Islet of Langerhans (tissue), 1 donor: ENCODE results near the gene LLGL2.

ENCODE experiments used
- FAIRE-seq: peaks from one replicate; lab custom pipeline; 2011; peaks lifted over from hg19 to GRCh38; lab: Jason Lieb, UNC

LLGL2 gene

DNA sequence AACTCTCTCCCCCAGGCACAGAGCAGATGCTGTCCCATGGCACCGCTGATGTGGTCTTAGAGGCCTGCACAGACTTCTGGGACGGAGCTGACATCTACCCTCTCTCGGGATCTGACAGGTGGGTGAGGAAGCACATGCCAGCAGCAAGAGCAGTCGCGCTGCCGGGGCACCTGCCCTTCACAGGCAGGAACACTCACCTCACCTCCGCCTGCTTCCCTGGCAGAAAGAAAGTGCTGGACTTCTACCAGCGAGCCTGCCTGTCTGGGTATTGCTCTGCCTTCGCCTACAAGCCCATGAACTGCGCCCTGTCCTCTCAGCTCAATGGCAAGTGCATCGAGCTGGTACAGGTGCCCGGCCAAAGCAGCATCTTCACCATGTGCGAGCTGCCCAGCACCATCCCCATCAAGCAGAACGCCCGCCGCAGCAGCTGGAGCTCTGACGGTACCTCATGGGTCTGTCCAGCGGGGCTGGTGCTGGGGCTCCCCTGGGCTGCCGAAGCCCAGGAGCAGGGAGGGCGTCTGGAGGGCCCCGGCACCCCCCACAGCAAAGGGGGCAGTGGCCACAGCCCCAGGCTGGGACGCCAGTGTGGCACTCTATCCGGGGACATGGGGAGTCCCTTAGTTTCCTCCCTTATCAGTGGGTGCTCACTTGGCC, 31.9 kb upstream of the LLGL2 start:
- FAIRE-seq, result no peak

DNA sequence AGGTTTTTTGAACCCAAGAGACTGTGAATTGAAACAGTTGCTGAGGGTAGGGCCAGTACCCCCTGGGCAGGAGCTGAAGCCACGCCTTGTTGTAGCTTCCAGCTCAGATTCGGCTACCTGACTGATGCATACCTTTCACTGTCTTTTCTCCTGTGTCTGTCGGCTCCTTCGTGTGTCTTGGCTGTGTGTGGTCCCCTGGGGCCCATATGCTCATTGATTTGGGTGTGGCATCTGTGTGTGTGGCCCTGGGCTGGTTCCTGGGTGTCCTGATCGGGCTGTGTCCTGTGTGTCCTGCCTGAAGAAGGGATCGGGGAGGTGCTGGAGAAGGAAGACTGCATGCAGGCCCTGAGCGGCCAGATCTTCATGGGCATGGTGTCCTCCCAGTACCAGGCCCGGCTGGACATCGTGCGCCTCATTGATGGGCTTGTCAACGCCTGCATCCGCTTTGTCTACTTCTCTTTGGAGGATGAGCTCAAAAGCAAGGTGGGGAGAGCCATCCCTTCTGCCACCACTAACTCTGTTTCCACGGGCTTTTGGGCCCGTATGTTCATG, 31.1 kb upstream of the LLGL2 start:
- no peak for FAIRE-seq

DNA sequence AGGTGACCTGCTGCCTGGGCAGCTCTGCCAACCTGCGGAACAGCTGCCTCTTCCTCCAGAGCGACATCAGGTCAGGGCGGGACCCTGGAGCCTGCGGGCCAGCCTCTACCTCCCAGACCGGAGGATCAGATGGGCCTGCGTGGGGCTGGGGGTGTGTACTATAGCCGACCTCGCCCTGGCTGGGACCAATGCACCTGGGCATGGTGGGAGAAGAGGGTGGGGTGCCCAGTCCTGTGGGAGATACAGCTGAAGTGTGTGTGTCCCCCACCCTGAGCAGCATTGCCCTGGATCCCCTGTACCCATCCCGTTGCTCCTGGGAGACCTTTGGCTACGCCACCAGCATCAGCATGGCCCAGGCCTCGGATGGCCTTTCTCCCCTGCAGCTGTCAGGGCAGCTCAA, 29.5 kb upstream of the LLGL2 start:
- no peak for FAIRE-seq

DNA sequence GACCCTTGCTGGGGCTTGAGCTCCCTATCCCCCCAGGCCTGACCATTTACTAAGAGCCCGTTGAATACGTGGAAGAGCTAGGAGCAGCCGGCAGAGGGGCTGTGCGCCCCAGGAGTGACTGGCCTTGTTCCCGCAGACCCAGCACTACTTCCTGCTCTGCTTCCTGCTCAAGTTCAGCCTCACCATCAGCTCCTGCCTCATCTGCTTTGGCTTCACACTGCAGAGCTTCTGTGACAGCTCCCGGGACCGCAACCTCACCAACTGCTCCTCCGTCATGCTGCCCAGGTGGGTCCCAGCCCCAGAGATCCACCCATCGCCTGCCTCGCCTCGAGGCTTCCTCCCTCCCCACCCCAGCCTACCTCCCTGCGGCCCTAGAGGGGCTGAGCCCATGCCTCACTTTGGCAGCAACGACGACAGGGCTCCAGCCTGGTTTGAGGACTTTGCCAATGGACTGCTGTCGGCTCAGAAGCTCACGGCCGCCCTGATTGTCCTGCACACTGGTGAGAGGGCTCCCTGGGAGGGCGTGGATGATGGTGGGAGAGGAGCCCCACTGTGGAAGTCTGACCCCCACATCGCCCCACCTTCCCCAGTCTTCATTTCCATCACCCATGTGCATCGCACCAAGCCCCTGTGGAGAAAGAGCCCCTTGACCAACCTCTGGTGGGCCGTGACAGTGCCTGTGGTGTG, 27.3 kb upstream of the LLGL2 start:
- no peak for FAIRE-seq

DNA sequence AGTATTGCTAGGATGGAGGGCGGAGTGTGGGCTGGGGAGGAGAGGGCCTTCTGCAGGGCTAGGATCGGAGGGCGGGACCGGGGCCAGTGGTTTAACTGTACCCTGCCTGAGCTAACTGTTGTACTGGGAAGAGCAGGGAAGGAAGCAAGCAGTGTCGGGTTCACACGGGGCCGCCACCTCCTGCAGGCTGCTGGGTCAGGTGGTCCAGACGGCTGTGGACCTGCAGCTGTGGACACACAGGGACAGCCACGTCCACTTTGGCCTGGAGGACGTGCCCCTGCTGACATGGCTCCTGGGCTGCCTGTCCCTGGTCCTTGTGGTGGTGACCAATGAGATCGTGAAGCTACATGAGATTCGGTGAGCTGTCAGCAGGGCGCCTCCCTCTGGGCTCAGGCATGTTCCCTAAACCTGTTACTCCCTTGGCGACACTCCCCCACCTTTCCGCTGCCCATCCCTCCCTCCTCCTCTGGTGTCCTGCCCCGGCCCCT, 26.7 kb upstream of the LLGL2 start:
- no peak for FAIRE-seq

DNA sequence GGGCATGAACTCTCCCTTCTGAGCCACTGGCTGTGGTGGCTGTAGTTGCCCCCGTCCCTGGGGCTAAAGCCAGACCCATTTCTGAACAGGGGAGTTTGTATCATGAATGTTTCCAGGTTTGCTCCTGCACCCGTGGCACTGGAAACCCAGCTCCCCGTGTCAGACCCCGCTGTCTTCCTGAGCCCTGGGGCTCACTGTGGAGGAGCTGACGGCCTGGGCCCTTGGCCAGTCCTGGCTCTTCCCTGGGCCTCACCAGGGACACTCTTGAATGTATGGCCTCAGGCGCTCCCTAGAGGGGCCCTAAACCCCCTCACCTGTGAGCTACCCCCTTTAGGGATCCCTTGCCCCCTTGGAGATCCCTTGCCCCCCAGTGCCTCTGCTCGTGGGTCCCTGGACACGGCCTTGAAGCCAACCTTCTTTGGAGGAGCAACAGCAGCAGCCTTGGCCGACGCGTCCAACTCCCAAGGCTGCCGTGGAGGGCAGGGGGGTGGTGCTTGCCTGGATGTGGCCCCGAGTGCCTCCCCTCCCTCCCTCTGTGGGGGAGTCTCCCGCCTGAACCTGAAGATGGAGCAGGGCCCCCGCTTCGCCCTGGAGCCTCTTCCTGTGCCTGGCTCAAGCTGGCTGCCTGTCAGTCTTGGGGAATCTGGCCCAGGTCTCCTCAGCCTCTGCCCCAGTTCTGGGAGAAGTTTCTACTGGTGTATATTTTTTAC, 26.0 kb upstream of the LLGL2 start:
- no peak for FAIRE-seq

DNA sequence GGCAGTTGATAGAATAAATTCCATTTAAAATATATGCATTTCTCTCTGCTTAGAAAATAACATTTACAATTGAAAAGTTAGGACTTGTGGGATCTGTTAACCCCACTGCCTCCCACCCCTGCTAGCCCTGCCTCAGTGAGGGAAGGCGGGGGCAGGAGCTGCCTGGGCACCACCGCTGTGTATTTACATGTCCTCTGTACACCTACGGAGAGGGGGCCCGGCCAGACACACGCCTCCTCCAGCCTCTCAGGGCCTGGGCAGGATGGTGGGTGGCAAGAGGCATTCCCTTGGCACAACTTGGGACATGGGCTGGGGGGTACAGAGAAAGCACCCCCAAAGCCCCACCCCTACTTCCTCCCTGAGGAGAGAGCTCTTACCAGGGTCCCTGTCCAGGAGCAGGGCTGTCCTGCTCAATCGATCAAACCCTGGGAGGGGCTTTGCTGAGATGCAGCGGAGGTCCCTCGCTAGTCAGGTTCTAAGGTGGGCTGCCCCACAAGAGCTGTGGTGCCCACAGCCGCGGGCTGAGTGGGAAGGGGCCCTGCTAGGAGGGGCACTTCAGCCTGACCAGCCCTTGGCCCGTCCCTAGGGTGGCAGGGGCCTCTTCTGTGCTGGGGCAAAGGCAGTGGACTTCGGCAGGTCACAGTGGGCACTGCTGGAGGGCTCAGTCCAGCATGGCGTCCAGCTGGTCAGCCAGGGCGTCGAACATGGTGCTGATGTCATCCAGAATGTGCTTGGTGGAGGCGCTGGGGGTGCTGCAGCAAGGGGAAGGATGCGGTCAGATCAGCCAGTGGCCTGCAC, 24.9 kb upstream of the LLGL2 start:
- no peak for FAIRE-seq

DNA sequence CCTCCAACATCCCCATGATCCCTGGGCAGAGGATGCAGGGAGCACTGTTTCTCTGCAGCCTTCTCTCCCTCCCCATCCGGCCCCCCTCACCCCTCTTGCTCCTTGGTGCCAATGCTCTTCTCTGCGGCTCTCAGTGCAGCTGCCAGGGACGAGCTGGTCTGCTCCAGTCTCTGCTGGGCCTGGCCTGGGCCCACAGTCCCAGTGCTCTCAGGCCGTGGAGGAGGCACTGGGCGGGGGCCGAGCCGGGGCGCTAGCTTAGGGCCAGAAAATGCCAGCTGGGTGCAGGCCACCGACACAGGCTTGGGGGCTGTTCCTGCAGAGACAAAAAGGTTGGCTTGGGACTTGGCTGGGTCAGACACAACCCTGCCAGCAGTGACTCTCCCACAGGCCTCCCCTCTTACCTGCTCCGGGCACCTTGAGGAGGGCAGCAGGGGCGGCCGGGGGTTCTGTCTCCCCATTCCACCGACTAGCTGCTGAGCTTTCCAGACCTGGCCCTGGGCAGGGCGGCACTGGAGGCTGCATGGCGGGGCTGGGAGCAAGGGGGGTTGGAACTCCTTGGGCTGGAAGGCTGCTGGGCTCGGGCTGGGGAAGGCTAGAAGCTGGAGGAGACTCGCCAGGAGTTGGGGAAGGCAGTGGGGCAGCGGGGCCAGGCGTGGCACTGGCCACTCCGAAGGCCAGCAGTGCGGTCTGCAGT, 24.0 kb upstream of the LLGL2 start:
- FAIRE-seq, result no peak

DNA sequence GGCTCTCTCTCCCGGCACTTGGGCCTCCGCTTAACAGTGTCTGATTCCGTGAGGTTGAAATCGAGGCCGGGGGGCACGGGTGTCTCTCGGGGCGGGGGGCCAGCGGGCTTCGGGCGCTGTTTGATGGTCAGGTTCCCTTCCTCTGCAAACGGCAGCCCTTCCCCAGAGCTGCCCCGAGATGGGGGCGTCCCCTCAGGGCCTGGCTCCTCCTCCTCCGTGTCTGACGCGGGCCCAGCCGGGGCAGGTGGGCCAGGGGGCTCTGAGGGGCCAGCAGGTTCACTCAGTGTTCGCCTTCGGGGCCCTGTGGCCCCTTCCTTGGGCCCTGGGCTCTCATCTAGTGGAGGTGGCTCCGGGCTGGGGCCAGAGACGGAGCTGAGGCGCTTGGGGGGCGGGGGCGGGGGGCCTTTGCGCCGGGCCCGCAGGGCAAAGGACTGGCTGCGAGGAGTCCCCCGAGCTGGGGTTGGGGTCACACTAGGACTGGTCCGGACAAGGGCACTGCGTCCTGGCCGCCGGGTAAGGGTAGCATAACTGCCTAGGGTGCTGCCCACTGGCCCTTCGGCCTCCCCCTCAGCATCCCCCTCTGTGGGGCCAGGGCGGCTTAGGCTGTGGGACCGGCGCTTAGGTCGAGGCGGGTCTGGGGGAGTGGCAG, 23.3 kb upstream of the LLGL2 start:
- no peak for FAIRE-seq

DNA sequence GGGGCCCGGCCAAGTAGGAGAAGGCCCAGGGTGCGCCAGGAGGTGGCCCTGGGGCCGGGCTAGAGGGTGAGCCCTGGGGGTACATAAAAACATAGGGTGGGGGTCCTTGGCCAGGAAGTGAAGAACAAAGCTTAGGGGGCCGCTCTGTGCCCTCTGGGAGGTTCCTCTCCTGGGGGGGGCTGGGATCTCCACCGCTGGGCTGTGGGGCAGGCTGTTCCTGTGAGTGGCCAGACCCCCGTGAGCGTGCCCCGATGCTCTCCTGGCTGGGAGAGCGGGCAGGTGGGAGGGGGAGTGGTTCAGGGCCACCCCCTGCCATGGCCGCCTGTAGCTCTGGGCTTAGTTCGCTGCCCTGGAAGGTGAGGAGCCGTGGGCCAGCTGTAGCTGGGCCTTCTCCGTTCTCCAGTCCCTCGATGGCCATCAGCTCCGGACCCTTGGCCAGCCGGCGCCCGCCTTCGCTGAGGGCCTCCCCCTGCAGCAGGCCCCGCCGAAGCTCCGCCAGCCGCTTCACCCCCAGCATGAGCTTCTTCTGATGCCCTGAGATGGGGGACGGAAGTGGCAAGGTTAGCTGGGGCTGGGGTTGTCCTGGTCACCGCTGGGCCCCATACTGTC, 22.7 kb upstream of the LLGL2 start:
- no peak for FAIRE-seq

DNA sequence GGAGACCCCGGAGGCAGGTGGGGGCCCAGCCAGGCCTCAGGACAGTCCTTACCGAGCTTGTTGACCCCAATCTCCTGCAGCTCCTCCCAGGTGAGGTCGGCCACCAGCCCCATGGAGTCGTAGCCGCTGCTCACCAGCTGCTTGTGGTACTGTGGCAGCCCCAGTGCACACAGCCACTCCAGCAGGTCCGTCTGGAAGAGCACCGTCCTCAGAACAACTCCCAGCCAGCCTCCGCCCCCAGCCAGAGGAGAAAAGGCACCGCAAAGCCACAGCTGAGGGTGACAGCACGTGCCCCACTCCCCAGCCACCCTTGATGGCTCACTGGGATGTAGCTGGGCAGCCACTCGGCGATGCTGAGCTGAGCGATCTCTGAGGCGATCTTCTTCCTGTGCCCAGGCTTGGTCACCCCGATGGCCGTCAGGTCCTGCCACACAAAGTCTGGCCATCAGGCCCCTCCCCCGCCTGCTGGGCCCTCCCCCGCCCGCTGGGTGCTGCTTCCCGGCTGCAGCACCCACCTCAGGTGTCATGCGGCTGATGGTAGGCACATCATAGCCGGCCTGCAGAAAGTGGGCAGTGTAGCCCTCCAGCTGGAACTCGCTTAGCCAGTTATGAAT, 22.1 kb upstream of the LLGL2 start:
- FAIRE-seq, result no peak

DNA sequence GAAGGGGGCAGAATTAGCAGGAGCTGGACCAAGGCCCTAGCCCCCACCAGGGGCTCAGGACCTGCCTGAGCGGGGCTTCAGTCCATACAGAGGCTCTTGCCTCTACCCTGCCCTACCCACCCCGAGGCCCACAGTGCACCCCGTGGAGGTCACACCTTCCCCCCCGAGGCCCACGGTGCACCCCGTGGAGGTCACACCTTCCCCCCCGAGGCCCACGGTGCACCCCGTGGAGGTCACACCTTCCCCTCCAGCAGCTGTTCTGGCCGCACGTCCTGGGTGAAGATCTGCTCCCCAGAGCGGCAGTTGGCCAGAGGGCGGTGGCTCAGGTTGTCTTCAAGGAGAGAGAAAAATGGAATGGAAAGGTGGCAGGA, 21.5 kb upstream of the LLGL2 start:
- no peak for FAIRE-seq

DNA sequence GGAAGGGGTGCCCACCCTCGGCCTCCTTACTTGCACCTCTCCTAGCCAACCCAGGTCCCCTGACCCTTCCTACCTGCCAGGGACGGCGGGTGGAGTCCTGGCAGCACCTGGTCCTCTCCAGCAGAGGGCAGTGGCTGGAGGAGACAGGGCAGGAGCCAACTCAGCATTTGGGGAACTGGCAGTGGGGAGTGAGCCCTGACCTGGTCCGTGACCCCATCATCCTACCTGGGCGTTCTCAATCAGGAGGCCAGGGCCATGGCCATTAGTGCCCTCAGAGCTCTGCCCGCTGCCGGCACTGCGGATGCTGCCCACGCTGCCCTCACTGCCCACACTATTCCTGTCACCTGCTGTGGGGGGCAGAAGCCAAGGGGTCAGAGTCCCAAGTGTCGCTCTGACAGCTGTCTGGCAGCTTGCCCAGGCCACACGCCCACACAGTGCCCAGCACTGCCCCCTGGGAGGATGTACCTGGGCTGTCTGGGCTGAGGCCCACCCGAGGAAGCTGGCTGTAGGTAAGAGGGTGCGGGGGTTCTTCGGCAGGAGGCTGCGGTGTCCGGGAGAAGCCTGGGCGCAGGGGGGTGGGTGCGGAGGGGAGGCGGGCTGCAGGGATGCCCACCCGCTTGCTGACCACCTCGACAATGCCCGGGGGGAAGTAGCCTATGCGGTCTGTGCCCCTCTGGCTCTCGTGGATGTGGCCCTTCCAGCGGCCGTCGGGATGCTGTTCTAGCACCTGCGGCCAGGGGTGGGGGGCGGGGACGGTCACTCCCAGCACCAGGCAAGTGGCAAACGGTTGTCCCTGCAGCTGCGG, 20.9 kb upstream of the LLGL2 start:
- no peak for FAIRE-seq

DNA sequence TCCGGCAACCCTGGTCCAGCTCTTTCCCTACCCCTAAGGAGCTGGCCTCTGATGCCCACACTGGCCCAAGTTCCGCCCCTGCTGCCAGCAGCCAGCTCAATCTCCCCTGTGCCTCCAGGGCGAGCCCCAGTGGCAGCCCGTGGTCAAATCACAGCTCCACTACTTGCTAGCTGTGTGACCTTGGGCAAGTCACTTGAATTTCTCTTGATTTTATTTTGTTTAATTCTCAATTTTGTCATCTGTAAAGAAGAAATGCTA, 20.4 kb upstream of the LLGL2 start:
- FAIRE-seq, result no peak

DNA sequence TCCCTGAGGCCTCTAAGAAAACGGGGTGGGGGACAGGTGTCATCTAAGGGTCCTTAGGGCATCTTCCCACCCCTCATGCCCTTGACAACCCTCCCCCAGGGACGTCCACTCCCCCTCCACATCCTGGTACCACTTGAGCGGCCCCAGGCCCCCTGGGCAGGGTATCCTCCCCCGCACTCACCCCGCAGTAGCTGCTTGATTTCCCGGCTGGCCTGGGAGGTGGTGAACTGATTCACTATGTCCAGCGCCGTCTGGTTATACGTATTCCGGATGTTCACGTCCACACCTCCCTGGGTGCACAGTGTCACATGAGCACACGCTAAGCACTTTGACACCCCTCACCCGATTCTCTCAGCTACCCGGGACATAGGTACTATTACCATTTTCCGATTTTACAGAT, 19.9 kb upstream of the LLGL2 start:
- no peak for FAIRE-seq

DNA sequence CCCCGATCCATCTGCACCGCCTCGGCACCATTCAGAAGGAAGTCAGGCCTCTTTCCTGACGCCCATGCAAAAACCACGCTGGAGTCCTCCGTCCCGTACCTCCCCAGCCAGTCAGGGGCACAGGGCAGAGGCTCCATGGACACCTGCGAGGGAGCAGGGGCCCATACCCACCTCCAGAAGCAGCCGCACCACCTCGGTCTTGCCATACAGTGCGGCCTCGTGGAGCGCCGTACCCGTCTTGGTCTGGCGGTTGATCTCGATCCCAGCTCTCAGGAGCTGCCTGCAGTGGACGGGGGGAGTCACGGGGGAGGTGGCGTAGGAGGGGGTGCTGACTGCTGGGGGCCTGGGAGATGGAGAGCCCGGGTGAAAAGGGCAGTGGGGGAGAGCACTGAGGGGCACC, 19.4 kb upstream of the LLGL2 start:
- FAIRE-seq, result no peak

DNA sequence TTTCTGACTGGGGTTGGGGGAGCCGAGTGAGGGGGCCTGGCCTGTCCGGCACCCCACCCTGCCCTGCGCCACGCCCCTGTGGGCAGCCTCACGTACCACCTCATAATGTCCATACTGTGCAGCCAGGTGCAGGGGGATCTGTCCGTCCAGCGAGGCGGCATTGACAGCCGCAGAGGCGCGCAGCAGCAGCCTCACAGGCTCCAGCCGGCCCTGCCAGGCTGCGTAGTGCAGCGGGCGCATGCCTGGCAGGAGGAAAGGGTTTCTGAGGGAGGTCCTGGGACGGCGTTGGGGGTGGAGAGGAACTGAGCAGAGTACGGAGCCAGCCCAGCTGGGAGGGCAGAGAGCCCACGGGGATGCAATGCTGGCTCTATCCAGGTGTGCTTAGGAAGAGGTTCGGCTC, 18.6 kb upstream of the LLGL2 start:
- FAIRE-seq, result no peak

DNA sequence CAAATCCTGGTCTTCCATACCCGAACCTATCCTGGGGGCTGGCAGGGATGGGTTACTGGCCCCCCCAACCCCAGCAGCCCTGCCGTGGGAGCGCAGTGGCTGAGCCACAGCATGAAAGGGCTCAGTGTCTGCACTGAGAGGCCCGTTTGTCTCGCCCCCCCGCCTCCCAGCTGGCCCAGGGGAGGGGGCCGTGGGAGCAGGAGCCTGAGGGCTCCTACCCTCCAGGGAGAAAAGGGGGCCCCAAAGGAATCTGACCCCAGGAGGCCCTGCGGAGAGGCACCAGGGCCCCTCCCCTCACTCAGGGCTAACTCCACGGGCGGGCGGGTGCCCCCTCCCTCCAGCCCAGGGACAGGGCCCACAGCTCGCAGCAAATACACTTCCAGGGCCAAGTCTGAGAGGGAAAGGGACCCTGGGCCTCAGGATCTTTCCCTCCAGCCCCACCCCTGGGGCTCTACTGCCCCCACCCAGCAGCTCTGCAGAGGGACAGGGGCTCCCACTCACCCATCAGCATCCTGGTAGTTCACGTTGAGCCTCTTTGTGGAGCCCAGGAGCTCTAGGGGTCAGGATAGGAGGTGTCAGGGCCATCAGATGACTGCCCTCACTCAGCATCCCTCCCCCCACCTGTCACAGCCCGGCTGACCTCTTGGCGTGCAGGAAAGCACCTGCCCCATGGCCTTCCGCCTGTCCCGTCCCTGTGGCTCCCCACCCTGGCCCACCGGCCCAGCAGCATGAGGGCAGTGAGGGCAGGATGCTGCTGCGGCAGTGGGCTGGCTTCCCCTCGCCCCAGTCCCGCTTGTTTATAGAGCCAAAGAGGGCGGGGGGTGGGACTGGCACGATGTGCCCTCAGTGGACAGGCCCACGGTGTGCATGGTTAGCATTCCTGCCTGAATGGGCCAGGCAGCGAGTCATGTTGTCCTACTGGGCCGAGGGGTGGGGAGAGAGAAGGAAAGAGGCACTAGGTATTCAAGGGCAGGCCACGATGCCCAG, 17.5 kb upstream of the LLGL2 start:
- no peak for FAIRE-seq

DNA sequence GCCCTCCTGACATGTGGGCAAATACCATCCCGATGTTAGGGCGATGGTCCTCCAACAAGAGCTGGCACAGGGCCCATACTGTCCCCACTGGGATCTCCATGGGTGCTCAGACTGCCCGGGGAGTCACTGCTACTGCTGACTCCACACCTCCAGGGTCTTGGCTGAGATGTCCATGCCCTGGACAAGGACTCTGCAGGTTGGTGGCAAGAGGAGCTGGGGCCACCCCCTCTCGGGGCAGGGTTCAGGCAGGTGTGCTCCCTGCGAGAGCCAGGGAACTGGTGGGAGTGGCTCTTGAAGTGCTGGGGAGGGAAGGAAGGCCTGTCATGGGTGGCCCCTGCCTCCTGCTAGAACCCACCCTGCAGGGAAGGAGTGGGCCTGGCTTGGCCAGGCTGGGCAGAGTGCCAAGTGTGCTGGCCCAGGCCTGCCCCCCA, 16.6 kb upstream of the LLGL2 start:
- FAIRE-seq, result no peak
